ENCODE results near the gene CREBBP. TPM values are rescaled to one million over a fixed set of nuclear protein-coding genes. Genes with fewer than 3 reads are reported as not detected.

The CREBBP gene
- total RNA-seq, 1 donor from 2014 or later = 31.4 TPM

- no peaks in the 10 kb centered on the region for H3K27me3 ChIP-seq (ENCODE audit: control insufficient read depth, insufficient read depth, low read length)
- peaks cover 1% of the 10 kb centered on the region for H3K36me3 ChIP-seq (ENCODE audit: control insufficient read depth, insufficient read depth, low read length)
- no peak for TF ChIP-seq CTCF (IDR thresholded peaks at IDR 0.05; ENCODE audit: insufficient read depth, low read length, poor library complexity, severe bottlenecking)
- no peak overlapping the region for H3K4me3 ChIP-seq (ENCODE audit: low read depth, low read length)
- no peak for DNase-seq (ENCODE audit: low read depth)
These were observed 125.3 kb downstream of the CREBBP start for GRCh38 chr16:3755249-3755648.

- Histone ChIP-seq H3K27me3 (ENCODE audit: control insufficient read depth, insufficient read depth, low read length) (no peaks in the 10 kb centered on the region), H3K4me3 (ENCODE audit: low read depth, low read length) (no peak overlapping the region), H3K36me3 (ENCODE audit: control insufficient read depth, insufficient read depth, low read length) (peaks cover 1% of the 10 kb centered on the region)
- no peak for DNase-seq (ENCODE audit: low read depth)
- no peak for TF ChIP-seq CTCF (IDR thresholded peaks at IDR 0.05; ENCODE audit: insufficient read depth, low read length, poor library complexity, severe bottlenecking)
These were observed 125.7 kb downstream of the CREBBP start for GRCh38 chr16:3754772-3755171.

- peaks cover 1% of the 10 kb centered on the region for H3K36me3 ChIP-seq (ENCODE audit: control insufficient read depth, insufficient read depth, low read length)
- no peak overlapping the region for H3K4me3 ChIP-seq (ENCODE audit: low read depth, low read length)
- H3K27me3 ChIP-seq (ENCODE audit: control insufficient read depth, insufficient read depth, low read length) = no peaks in the 10 kb centered on the region
- no peak for TF ChIP-seq CTCF (IDR thresholded peaks at IDR 0.05; ENCODE audit: insufficient read depth, low read length, poor library complexity, severe bottlenecking)
- DNase-seq (ENCODE audit: low read depth) = no peak
These were observed 126.3 kb downstream of the CREBBP start for GRCh38 chr16:3754081-3754703.

GRCh38 chr16:3752984-3753383, 127.5 kb downstream of the CREBBP start:
- no peak overlapping the region for H3K4me3 ChIP-seq (ENCODE audit: low read depth, low read length)
- peaks cover 1% of the 10 kb centered on the region for H3K36me3 ChIP-seq (ENCODE audit: control insufficient read depth, insufficient read depth, low read length)
- DNase-seq (ENCODE audit: low read depth) = no peak
- no peak for TF ChIP-seq CTCF (IDR thresholded peaks at IDR 0.05; ENCODE audit: insufficient read depth, low read length, poor library complexity, severe bottlenecking)
- no peaks in the 10 kb centered on the region for H3K27me3 ChIP-seq (ENCODE audit: control insufficient read depth, insufficient read depth, low read length)

- no peak for DNase-seq (ENCODE audit: low read depth)
- TF ChIP-seq CTCF (IDR thresholded peaks at IDR 0.05; ENCODE audit: insufficient read depth, low read length, poor library complexity, severe bottlenecking) = no peak
- Histone ChIP-seq H3K36me3 (ENCODE audit: control insufficient read depth, insufficient read depth, low read length) (peaks cover 1% of the 10 kb centered on the region), H3K27me3 (ENCODE audit: control insufficient read depth, insufficient read depth, low read length) (no peaks in the 10 kb centered on the region), H3K4me3 (ENCODE audit: low read depth, low read length) (no peak overlapping the region)
These were observed 128.6 kb downstream of the CREBBP start for GRCh38 chr16:3751878-3752277.

GRCh38 chr16:3748307-3748706, 132.2 kb downstream of the CREBBP start:
- DNase-seq (ENCODE audit: low read depth) = no peak
- Histone ChIP-seq H3K27me3 (ENCODE audit: control insufficient read depth, insufficient read depth, low read length) (no peaks in the 10 kb centered on the region), H3K4me3 (ENCODE audit: low read depth, low read length) (no peak overlapping the region), H3K36me3 (ENCODE audit: control insufficient read depth, insufficient read depth, low read length) (peaks cover 2% of the 10 kb centered on the region)
- TF ChIP-seq CTCF (IDR thresholded peaks at IDR 0.05; ENCODE audit: insufficient read depth, low read length, poor library complexity, severe bottlenecking) = no peak
